ENCODE data around the gene ELK4.

ELK4 gene

DNA sequence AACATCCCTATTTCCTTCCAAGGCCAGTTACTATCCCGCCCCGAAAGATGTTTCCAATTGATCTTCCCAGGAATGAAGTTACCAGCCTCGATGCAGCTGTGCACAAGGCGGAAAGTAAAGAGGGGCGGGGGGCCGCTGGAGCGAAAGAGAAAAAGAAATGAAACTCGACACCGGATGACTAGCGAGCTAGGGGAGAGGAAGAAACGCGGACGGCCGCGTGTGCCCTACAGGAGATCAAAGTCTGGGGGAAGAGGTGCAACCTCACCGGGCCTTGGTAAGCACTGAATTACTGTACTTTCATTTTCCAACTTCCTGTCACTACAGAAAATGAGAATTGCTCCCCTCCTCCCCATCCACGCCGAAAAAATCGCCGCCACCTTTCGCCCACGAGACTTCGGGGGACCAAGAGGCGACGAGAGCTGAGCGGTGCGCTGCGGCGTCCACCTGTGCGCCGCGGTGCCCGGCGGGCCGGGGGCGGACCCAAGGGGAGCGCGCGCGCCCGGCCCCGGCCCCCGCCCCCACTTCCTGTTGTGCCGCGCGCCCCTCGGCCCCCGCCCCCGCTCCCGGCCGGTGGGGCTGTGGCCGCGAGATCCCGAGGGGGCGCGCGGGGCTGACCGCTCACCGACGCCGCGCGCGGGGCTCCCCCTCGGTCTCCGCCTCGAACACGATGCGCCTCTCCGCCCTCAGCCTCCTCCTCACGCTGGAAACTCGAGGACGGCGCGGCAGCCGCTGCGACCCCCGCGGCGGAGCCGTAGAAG lies 622 bp downstream of the ELK4 start:
- in situ Hi-C loops (cut with HindIII; ENCODE audit: low sequenced_read_pairs), result no loop called here

DNA sequence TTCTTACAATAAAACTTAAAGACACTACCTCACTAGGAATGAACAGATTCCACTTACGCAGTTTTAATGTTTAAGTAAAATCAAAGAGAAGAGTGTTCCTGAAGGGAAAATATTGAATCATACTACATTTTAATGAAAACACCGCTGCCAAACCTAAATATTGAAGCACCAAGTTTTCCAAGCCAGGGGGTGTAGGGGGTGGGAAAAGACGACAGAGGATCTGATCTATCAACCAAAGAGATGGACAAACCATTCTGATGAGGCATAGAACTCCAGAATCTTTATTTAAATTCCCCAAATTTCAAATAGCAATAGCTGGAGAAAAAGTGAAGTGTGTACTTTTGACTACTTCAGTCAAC lies 1.2 kb downstream of the ELK4 start:
- in situ Hi-C loops (cut with HindIII; ENCODE audit: low sequenced_read_pairs), result no loop called here

DNA sequence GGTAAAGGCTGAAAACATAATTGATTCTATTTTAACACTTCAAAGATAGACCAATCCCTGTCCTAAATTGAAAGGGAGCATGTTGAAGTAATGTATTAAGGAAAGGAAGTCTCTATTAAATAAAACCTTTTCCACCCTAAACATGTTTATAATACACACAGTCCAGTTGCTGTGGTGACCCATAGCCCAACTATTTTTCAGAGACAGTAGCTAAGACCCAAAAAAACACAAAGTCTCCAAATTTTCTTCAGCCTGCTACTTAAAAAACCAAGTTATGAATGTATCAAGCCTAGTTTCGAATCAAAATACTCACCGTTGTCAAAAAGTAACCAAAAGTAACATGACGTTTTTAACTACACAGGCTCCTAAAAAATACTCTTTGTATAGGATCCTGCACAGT lies 1.6 kb downstream of the ELK4 start:
- in situ Hi-C loops (cut with HindIII; ENCODE audit: low sequenced_read_pairs), result no loop called here

DNA sequence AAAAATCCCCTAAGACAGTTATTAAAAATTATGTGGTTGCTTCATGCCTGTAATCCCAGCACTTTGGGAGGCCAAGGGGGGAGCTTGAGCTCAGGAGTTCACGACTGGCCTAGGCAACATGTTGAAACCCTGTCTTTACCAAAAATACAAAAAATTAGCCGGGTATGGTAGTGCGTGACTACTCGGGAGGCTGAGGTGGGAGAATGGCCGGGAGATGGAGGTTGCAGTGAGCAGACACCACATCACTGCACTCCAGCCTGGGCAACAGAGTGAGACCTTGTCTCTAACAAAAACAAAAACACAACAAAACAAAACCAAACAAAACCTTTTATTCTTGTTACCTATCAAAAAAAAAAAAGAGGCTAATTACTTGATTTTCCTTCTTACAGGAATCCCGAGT lies 2.1 kb downstream of the ELK4 start:
- in situ Hi-C loops (cut with HindIII; ENCODE audit: low sequenced_read_pairs), result no loop called here

DNA sequence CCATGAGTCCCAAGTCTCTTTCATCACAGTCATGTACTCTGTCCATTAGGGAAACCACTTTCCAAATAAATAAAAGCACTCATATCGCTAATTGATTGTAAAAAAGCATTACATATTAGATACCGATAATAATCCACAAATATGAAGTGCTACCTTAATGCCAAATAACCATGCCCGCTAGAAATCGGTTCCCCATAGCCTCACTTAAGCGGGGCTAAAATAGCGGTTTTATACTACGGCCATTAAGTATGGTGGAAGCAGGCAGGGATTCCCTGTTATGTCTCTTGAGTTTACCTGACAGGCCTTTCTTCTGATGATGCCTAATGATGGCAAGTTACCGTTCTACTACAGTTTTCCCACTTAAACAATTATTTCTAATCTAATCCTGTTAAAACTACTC lies 3.9 kb downstream of the ELK4 start:
- in situ Hi-C loops (cut with HindIII; ENCODE audit: low sequenced_read_pairs), result no loop called here

DNA sequence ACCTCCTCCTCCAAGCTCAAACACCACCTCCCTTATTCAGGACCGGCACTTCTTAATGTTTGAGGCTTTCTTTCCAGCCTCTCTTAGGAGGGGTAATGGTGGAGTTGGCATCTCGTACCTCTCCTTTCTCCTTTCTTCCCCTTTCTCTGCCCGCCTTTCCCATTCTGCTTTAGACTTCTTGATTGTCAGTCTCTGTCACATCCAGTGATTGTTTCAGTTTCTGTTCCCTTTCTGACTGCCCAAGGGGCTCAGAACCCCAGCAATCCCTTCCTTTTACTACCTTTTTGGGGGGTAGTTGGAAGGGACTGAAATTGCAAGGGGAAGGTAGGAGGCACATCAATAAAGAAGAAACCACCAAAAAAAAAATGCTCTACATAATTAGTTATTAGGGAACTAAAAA lies 5.6 kb downstream of the ELK4 start:
- in situ Hi-C loops (cut with HindIII; ENCODE audit: low sequenced_read_pairs), result no loop called here

DNA sequence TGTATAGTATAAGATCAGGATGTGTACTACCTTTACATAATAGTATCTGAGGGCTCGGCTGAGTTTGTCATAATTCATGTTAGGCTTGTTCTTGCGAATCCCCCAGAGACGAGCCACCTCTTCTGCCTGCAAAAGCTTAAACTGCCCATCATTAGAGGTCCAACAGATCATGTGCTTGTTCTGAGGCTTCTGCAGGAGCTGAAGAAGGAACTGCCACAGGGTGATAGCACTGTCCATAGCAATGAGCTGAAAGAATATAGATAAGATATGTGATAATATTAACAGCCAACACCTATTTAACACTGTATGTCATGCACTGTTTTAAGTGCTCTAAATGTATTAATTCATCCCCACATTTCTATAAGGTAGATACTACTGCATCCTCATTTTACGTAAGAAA lies 8.2 kb downstream of the ELK4 start:
- in situ Hi-C loops (cut with HindIII; ENCODE audit: low sequenced_read_pairs), result no loop called here

DNA sequence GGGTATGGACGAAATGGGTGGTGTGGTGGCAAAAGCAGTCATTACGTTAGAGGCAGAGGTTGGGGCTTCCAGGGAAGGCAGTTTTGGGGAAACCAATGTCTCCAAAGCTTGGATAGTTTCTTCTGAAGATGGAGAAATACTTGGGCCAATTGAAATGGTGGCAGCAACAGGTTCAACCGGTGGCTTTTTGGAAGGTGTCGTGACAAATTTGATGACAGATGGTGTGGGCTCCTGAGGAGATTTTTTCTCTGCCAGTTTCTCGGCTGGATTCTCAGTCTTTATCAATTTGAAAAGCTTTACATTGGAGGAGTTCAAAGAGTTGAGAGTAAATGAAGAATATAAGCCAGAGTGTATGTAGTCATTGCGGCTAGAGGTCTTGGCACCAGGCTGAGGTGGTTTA lies 11.5 kb downstream of the ELK4 start:
- in situ Hi-C loops (cut with HindIII; ENCODE audit: low sequenced_read_pairs), result no loop called here

DNA sequence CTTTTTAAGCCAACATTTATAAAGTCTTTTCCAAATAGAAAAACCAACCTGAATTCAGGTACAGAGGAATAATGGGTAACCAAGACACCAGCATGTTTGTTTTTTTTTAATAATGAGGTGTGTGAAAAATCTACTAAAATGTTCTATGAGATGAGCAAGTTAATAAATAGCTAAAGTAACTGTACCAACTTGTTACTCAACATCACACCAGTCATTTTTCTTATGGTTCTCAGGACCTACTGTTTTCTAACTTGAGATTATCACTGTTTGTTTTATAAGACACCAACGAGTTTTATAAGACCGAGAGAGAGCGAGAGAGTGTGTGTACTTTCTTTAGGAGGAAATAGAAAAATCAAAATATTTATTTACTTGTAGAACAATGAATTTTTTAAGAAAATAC lies 12.4 kb downstream of the ELK4 start:
- in situ Hi-C loops (cut with HindIII; ENCODE audit: low sequenced_read_pairs), result no loop called here

DNA sequence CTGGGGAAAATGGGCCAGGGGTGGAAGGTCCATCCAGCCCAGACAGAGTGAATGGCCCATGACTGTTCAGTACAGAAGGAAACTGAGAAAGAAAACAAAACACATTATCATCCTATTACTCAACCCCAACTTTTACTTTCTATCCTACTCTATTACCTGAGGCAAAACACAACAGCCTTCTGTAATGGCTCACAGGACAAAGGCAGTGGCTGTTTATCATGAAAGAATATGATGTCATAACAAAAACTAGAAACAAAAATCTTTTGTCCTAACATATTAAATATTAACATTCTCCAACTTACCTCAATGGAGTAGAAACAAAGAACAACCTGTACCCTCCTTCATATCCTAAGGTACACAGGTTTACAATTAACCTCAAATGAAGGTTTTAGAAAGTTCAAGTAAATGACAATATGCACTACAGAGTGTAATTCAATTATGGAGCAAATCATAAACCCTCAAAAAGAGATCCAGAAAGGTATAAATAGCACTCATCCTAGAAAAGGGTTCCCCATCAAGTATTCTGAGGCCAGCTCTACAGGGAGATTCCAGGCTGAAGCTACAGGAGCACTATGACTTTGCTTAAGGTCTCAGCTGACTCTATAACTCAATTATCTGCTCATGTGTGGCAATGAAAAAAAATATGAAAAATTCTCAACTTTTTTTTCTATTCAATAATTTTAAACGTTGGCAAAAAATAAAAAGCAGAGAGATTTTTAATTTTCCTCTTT lies 15.1 kb downstream of the ELK4 start:
- in situ Hi-C loops (cut with HindIII; ENCODE audit: low sequenced_read_pairs), result no loop called here

DNA sequence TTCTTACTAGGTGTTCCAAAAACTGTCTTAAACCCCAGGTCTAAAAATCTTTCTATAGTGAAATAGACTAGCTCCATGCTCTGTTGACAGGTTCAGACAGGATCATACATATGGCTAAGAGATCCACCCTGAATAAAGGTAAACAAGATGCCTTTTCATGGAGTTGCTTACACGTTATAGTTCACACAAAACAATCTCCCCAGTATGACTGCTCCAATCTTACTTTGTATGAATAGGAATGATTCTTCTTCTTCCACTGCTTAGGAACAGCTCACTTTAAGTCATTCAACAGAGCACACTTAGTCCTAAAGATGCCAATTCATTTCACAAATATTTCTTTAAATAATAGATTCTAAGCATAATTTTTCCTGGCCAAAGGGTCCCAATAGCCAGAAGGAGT lies 16.0 kb downstream of the ELK4 start:
- in situ Hi-C loops (cut with HindIII; ENCODE audit: low sequenced_read_pairs), result no loop called here

DNA sequence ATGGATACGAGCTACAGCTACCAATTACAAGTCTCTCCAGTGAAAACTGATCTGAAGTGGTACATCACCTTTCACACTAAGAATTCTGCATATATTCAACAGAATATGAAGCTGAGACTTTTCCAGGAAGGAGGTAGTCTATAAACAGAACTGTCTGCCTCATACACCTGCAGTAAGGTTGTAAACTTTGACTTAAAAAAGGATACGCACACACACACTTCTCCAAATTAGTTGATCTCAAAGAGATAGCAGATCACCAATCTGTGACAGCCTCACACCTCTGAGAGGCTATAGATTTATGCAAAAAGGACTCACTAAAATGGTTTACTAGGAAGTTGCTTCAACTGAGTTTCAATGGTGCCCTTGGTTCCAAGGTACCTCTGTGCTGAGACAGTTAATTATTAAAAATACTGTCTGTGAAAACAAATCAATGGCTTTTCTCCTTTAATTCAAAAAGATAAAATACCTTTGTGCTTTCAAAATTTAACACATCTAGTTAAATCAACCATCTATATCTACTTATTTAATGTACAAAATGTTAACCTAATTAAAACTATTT lies 17.9 kb downstream of the ELK4 start:
- in situ Hi-C loops (cut with HindIII; ENCODE audit: low sequenced_read_pairs), result no loop called here

DNA sequence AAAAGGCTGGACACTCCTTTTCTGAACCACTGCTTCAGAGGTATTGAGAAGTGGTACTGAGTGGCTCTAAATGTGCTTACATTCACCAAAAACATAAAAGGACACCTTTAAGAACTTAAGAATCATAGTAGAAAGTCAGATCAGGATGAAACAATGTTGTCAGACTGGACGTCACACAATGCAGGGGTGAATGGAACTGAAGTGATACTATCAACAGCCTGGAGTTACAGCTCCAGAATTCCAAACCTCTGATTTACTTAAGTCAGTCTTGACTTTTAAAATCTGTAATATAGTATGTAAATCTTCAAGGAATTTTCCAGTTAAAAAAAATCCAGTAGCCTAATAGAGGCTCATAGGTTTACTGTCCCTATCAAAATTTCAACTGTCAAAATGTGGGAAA lies 19.3 kb downstream of the ELK4 start:
- in situ Hi-C loops (cut with HindIII; ENCODE audit: low sequenced_read_pairs), result no loop called here

DNA sequence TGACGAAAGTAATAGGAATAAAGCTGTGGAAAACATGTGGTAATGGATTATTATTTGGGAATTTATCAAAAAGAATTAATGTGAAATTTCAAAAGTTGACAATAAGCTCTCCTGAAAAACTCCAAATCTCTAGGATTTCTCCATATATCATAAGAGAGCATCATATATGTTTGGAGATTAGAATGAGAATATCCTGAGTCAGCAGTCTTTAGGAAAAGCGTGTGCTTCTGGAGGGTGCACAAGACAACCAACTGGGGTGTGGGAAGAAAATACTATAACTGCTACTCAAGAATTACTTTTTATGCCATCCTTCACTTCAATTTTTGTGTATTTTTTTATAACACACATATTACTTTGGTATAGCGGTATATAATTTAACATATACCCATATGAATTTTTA lies 19.7 kb downstream of the ELK4 start:
- in situ Hi-C loops (cut with HindIII; ENCODE audit: low sequenced_read_pairs), result no loop called here

DNA sequence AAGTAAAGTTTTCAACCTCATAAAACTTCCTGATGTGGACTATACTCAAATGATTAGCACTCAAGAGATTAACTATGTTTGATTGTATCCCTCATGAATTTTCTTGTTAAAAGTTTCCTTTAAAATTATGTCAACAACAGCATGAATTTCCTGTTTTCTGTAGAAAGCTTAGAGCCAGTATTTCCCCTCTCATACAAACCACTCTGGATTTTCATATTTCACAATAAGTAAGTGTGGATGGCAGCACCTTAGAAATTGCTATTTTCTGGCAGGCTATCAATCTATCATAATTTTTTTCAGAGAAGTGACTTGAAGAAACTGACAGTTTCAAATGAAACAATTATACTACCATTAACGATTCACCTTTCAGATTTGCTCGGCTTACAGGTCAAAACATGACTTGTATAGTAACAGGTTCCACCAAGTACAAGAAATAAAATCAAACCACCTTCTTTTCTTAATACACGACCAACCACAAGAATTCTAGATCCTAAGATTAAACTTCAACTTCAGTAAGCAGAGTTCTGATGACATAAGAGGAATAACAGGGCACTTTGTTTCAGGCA lies 20.8 kb downstream of the ELK4 start:
- in situ Hi-C loops (cut with HindIII; ENCODE audit: low sequenced_read_pairs), result no loop called here

DNA sequence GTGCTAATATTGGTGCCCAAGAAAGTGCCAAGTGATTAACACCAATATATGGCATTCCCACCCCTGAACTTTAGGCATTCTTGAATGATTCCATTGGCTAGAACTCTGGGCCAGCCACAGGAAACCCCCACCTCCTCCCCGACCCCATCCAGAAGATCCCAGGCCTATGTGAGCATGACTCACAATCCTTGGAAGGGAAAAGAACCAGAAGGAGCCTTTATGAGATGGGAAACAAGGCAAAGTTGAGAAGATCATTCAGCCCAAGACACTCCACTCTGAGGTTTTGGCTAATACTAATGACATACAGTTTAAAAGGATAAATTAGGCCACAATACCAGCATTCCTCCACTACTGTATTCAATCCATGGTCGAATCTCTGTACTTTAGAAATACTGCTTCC lies 21.8 kb downstream of the ELK4 start:
- in situ Hi-C loops (cut with HindIII; ENCODE audit: low sequenced_read_pairs), result no loop called here

DNA sequence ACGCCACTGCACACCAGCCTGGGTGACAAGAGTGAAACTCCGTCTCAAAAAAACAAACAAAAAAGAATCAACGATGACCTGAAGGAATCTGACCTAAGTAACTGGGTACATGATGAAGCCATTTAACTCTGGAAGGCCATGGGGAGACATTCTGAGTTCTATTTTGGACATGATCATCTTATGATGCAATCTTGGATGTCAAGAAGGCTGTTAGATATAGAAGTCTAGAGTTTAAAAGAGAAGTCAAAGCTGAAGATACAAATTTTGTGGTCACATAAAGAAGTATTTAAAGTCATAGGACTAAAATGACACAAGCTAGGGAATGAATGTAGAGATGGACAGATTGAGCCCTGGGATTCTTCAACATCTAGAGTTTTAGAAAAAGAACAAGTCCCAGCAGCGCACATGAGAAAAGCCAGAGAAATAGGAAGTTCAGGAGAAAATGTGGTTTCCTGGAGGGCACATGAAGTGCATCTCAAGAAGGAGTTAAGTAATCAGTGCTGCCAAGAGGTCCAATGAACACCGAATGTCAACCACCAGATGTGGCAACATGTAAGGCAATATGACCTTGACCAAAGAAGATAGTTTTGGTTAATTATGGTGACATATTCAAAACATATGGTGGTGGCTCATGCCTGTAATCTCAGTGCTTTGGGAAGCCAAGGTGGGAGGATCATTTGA lies 26.8 kb downstream of the ELK4 start:
- in situ Hi-C loops (cut with HindIII; ENCODE audit: low sequenced_read_pairs), result no loop called here

DNA sequence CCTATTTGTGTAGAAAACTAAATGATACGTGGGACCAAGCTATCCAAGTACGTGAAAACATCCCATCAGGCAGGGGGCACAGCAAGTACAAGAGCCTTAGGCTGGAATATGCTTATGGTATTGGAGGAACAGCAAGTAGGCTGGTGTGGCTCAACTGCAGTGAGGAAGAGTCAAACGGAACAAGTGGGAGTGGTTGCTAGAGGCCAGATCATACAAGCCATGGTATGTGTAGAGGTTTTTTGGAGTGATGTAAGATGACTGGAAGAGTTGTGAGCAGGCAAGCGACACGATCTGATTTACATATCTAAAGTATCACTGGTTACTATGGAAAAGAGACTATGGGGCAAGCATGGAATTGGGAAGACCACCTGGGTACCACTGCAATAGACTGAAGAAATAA lies 27.8 kb downstream of the ELK4 start:
- in situ Hi-C loops (cut with HindIII; ENCODE audit: low sequenced_read_pairs), result no loop called here

DNA sequence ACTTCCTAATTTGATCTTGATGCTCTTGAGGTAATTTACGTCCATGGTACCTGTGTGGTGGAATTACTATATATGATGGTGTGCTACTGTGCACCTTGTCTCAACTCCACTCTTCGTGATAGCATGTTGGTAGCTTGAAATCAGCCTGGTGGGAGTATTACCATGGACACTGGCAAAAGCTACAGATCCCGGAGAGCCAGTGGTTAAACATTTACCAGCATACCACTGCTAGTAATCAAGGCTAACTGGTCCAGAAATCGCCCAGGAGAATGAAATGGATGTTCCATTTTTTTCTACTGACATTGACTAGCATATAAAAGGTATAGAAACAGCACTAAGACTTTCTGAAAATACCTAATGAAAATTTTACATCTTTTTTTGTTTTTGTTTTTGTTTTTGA lies 30.6 kb downstream of the ELK4 start:
- in situ Hi-C loops (cut with HindIII; ENCODE audit: low sequenced_read_pairs), result no loop called here

DNA sequence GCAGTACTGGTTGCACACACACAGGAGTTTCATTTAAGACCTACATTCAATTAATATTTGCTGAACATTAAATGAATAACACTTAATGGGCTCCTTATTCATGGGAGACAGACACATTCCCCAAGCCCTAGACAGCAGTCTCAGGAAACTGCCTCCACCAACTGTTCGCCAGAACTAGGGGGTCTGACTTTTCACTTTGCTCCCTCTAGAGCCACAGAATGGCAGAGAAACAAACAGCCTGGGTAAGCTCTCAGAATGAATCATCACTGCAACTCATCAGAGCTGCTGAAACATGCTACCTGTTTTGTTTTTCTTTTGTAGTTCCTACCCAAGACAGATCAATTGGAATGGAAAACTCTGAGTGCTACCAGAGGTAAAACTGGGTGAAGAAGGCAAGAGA lies 31.7 kb downstream of the ELK4 start:
- in situ Hi-C loops (cut with HindIII; ENCODE audit: low sequenced_read_pairs), result no loop called here

DNA sequence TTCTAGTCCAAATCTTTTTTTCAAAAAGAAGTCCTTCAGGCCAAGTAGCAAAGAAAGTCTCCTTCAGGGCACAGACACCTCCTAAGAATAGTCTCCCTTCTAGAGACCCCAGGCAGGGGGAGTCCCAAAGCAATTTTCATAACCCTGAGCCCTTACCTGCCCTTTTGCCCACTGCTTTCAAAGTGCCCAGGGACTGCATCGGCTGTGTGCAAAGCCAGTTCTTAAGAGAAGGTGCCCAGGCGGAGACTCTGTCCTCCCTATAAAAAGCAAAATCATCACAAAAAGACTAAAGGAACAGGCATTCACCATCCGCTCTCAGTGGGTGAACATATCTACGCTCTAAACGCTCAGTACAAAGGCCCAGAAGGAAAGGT lies 32.2 kb downstream of the ELK4 start:
- in situ Hi-C loops (cut with HindIII; ENCODE audit: low sequenced_read_pairs), result no loop called here
